ENCODE data around the gene WIPI1. TPM values are rescaled to one million over a fixed set of nuclear protein-coding genes. Genes with fewer than 3 reads are reported as not detected.

WIPI1 gene
- total and polyA plus RNA-seq, 2 of the 13 experiments (the other 11 are each of a cell fraction or from before 2014, with no cell fraction given): 29.4 to 141 TPM

- TF ChIP-seq HNRNPK (IDR thresholded peaks at IDR 0.05; ENCODE audit: low read depth, low read length, poor library complexity, severe bottlenecking) (no peak), FOXA1 (IDR thresholded peaks at IDR 0.05) (no peak), FOXA1 (CRISPR knock-in tag; IDR thresholded peaks at IDR 0.05) (0 out of 2 replicates have a peak, but pooled peaks have one; percentile 17), ZNF430 (CRISPR knock-in tag; IDR thresholded peaks at IDR 0.05) (0 out of 2 replicates have a peak, but pooled peaks have one; percentile 50), DMAP1 (CRISPR knock-in tag; IDR thresholded peaks at IDR 0.05) (no peak), ZBTB33 (CRISPR knock-in tag; IDR thresholded peaks at IDR 0.05) (peak; percentile 25; the same call in 1 of the 2 replicates), KDM4B (CRISPR knock-in tag; IDR thresholded peaks at IDR 0.05) (peak; percentile 87; the same call in 1 of the 2 replicates), ZNF784 (CRISPR knock-in tag; IDR thresholded peaks at IDR 0.05; ENCODE audit: borderline replicate concordance) (peak; percentile 75; the same call in 1 of the 2 replicates), ZNF75D (CRISPR knock-in tag; IDR thresholded peaks at IDR 0.05; ENCODE audit: borderline replicate concordance) (no peak), MXD3 (CRISPR knock-in tag; IDR thresholded peaks at IDR 0.05) (0 out of 2 replicates have a peak, but pooled peaks have one; percentile 41), PRMT3 (CRISPR knock-in tag; IDR thresholded peaks at IDR 0.05; ENCODE audit: borderline replicate concordance, low read depth) (no peak), NR2F6 (IDR thresholded peaks at IDR 0.05) (peak; percentile 45; the same call in 1 of the 2 replicates), NR2F6 (CRISPR knock-in tag; IDR thresholded peaks at IDR 0.05) (peak; percentile 29; the same call in 1 of the 2 replicates), JUND (CRISPR knock-in tag; IDR thresholded peaks at IDR 0.05) (no peak)
- TF ChIP-seq, protein P1, sequence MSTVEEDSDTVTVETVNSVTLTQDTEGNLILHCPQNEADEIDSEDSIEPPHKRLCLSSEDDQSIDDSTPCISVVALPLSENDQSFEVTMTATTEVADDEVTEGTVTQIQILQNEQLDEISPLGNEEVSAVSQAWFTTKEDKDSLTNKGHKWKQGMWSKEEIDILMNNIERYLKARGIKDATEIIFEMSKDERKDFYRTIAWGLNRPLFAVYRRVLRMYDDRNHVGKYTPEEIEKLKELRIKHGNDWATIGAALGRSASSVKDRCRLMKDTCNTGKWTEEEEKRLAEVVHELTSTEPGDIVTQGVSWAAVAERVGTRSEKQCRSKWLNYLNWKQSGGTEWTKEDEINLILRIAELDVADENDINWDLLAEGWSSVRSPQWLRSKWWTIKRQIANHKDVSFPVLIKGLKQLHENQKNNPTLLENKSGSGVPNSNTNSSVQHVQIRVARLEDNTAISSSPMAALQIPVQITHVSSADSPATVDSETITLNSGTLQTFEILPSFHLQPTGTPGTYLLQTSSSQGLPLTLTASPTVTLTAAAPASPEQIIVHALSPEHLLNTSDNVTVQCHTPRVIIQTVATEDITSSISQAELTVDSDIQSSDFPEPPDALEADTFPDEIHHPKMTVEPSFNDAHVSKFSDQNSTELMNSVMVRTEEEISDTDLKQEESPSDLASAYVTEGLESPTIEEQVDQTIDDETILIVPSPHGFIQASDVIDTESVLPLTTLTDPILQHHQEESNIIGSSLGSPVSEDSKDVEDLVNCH (CRISPR knock-in tag; IDR thresholded peaks at IDR 0.05): no peak
- TF ChIP-seq, protein P2, sequence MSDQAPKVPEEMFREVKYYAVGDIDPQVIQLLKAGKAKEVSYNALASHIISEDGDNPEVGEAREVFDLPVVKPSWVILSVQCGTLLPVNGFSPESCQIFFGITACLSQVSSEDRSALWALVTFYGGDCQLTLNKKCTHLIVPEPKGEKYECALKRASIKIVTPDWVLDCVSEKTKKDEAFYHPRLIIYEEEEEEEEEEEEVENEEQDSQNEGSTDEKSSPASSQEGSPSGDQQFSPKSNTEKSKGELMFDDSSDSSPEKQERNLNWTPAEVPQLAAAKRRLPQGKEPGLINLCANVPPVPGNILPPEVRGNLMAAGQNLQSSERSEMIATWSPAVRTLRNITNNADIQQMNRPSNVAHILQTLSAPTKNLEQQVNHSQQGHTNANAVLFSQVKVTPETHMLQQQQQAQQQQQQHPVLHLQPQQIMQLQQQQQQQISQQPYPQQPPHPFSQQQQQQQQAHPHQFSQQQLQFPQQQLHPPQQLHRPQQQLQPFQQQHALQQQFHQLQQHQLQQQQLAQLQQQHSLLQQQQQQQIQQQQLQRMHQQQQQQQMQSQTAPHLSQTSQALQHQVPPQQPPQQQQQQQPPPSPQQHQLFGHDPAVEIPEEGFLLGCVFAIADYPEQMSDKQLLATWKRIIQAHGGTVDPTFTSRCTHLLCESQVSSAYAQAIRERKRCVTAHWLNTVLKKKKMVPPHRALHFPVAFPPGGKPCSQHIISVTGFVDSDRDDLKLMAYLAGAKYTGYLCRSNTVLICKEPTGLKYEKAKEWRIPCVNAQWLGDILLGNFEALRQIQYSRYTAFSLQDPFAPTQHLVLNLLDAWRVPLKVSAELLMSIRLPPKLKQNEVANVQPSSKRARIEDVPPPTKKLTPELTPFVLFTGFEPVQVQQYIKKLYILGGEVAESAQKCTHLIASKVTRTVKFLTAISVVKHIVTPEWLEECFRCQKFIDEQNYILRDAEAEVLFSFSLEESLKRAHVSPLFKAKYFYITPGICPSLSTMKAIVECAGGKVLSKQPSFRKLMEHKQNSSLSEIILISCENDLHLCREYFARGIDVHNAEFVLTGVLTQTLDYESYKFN (CRISPR knock-in tag; conservative IDR thresholded peaks at IDR 0.05): peak; percentile 68; the same call in 1 of the 2 replicates
- TF ChIP-seq, protein P3, sequence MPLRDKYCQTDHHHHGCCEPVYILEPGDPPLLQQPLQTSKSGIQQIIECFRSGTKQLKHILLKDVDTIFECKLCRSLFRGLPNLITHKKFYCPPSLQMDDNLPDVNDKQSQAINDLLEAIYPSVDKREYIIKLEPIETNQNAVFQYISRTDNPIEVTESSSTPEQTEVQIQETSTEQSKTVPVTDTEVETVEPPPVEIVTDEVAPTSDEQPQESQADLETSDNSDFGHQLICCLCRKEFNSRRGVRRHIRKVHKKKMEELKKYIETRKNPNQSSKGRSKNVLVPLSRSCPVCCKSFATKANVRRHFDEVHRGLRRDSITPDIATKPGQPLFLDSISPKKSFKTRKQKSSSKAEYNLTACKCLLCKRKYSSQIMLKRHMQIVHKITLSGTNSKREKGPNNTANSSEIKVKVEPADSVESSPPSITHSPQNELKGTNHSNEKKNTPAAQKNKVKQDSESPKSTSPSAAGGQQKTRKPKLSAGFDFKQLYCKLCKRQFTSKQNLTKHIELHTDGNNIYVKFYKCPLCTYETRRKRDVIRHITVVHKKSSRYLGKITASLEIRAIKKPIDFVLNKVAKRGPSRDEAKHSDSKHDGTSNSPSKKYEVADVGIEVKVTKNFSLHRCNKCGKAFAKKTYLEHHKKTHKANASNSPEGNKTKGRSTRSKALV (CRISPR knock-in tag; IDR thresholded peaks at IDR 0.05): peak; percentile 52; the same call in 1 of the 2 replicates
Observed at GRCh38 chr17:68398691-68399637, 58.3 kb downstream of the WIPI1 start (continued).

All from HepG2 (cell line).